ENCODE measurements around the gene KIAA1328.

DNA sequence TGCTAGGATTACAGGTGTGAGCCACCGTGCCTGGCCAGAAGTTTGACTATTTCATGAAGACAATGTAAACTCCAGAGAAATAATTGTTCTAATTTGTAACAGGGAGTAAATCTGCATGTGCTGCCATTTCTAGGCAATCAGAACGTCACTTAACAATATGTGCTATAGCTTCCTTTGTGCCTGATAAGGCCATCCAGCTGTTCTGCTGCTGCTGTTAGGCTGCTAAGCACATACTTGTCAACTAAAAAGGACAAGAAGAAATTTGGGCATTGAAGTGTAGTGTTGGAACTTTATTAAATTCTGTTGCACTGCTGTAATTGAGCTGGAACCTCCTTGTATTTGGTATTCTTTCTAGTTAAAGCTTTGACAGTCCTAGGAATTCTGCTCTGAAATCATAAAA lies 57.1 kb downstream of the KIAA1328 start:
- TF ChIP-seq, protein P1, sequence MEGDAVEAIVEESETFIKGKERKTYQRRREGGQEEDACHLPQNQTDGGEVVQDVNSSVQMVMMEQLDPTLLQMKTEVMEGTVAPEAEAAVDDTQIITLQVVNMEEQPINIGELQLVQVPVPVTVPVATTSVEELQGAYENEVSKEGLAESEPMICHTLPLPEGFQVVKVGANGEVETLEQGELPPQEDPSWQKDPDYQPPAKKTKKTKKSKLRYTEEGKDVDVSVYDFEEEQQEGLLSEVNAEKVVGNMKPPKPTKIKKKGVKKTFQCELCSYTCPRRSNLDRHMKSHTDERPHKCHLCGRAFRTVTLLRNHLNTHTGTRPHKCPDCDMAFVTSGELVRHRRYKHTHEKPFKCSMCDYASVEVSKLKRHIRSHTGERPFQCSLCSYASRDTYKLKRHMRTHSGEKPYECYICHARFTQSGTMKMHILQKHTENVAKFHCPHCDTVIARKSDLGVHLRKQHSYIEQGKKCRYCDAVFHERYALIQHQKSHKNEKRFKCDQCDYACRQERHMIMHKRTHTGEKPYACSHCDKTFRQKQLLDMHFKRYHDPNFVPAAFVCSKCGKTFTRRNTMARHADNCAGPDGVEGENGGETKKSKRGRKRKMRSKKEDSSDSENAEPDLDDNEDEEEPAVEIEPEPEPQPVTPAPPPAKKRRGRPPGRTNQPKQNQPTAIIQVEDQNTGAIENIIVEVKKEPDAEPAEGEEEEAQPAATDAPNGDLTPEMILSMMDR (IDR thresholded peaks at IDR 0.05), result no peak
- TF ChIP-seq POLR2A (IDR thresholded peaks at IDR 0.05), result no peak
